GM18519 (cell line): ENCODE data around the gene CTNNA2.

Source experiments
- ATAC-seq: cut with Tn5 transposase; IDR thresholded peaks from one replicate; pipeline ENCODE4 v1.9.1; 2021; ENCODE audit warnings: mild to moderate bottlenecking, moderate library complexity; ENCODE audit not compliant: unreplicated experiment, low FRiP score

Gene CTNNA2

GRCh38 chr2:80410346-80410745, 897.5 kb downstream of the CTNNA2 start:
- ATAC-seq, result no peak

- ATAC-seq, result no peak
These were observed 900.3 kb downstream of the CTNNA2 start for GRCh38 chr2:80413136-80413535.

GRCh38 chr2:80417737-80418136, 904.9 kb downstream of the CTNNA2 start:
- no peak for ATAC-seq

- no peak for ATAC-seq
These were observed 907.8 kb downstream of the CTNNA2 start for GRCh38 chr2:80420530-80421208.

- no peak for ATAC-seq
These were observed 916.4 kb downstream of the CTNNA2 start for GRCh38 chr2:80429251-80429650.

GRCh38 chr2:80437959-80438358, 925.1 kb downstream of the CTNNA2 start:
- no peak for ATAC-seq

- no peak for ATAC-seq
These were observed 925.8 kb downstream of the CTNNA2 start for GRCh38 chr2:80438686-80439085.

GRCh38 chr2:80454628-80455027, 941.8 kb downstream of the CTNNA2 start:
- ATAC-seq, result no peak

GRCh38 chr2:80459028-80459427, 946.2 kb downstream of the CTNNA2 start:
- ATAC-seq, result no peak

GRCh38 chr2:80461505-80462197, 948.8 kb downstream of the CTNNA2 start:
- peak; percentile 38 for ATAC-seq

- no peak for ATAC-seq
These were observed 949.8 kb downstream of the CTNNA2 start for GRCh38 chr2:80462654-80463053.

- ATAC-seq, result no peak
These were observed 951.4 kb downstream of the CTNNA2 start for GRCh38 chr2:80464275-80464674.

- ATAC-seq, result no peak
These were observed 954.5 kb downstream of the CTNNA2 start for GRCh38 chr2:80467262-80467811.

GRCh38 chr2:80469428-80469827, 956.6 kb downstream of the CTNNA2 start:
- no peak for ATAC-seq

- no peak for ATAC-seq
These were observed 960.2 kb downstream of the CTNNA2 start for GRCh38 chr2:80473069-80473468.

- no peak for ATAC-seq
These were observed 960.9 kb downstream of the CTNNA2 start for GRCh38 chr2:80473796-80474195.

GRCh38 chr2:80475970-80476369, 963.1 kb downstream of the CTNNA2 start:
- ATAC-seq, result no peak

GRCh38 chr2:80476535-80477117, 963.8 kb downstream of the CTNNA2 start:
- no peak for ATAC-seq

GRCh38 chr2:80482276-80482675, 969.4 kb downstream of the CTNNA2 start:
- no peak for ATAC-seq

GRCh38 chr2:80489717-80490116, 976.9 kb downstream of the CTNNA2 start:
- ATAC-seq, result no peak

GRCh38 chr2:80490964-80491363, 978.1 kb downstream of the CTNNA2 start:
- no peak for ATAC-seq

- ATAC-seq, result no peak
These were observed 983.5 kb downstream of the CTNNA2 start for GRCh38 chr2:80496346-80496745.
